Memory B cell (primary cell): Measurements from ENCODE around the gene NDFIP1.
A peak's percentile ranks its signal among the peaks of the same experiment; 100 is the strongest.
"Not testable (repeated sequence)": the region's sequence is repeated elsewhere in the genome, so short reads cannot be mapped to it uniquely, and the experiment has no call there.

Experiments used
- ATAC-seq: fragments of 150-1000 bp; cut with Tn5 transposase; 2 replicates; pipeline ENCODE4 v1.10.0; 2021; ENCODE audit warnings: low read depth, mild to moderate bottlenecking, moderate library complexity
- DNase-seq, 2 donors: peaks; one replicate each; pipeline ENCODE4 v3.0.0; 2022; ENCODE audit warnings: low spot score in 2 of 2
- H3K27ac Mint-ChIP-seq: one replicate; pipeline ENCODE4 v1.8.0; 2022; ENCODE audit warnings: mild to moderate bottlenecking, moderate library complexity, mixed read lengths
- H3K27me3 Mint-ChIP-seq: one replicate; pipeline ENCODE4 v1.8.0; 2022; ENCODE audit warnings: mixed read lengths
- H3K36me3 Mint-ChIP-seq: one replicate; pipeline ENCODE4 v1.8.0; 2022; ENCODE audit warnings: mild to moderate bottlenecking, mixed read lengths
- H3K4me1 Mint-ChIP-seq: one replicate; pipeline ENCODE4 v1.8.0; 2022; ENCODE audit warnings: mixed read lengths
- H3K4me3 Mint-ChIP-seq: one replicate; pipeline ENCODE4 v1.8.0; 2022; ENCODE audit warnings: mild to moderate bottlenecking, moderate library complexity, mixed read lengths
- H3K9me3 Mint-ChIP-seq: one replicate; pipeline ENCODE4 v1.8.0; 2022; ENCODE audit warnings: mixed read lengths

NDFIP1 gene

DNA sequence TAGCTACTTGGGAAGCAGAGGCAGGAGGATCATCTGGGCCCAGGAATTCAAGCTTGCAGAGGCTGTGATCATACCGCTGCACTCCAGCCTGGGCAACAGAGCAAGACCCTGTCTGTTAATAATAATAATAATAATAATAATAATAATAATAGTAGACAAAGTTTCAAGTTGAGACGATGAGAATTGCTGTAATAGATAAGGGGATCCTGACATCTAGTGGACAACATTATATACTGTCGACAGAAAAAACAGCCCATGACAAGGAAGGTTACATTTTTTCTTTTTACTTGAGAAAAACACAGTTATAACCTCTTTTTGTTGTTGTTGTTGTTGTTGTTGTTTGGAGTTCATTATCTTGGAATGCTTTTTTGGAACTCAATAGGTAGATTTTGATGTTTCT, 35.3 kb downstream of the NDFIP1 start:
- Mint-ChIP-seq H3K27ac (no peak overlapping the region), H3K9me3 (no peaks in the 10 kb centered on the region), H3K4me1 (no peaks in the 10 kb centered on the region), H3K27me3 (no peaks in the 10 kb centered on the region), H3K4me3 (no peak overlapping the region), H3K36me3 (peaks cover 12% of the 10 kb centered on the region)
- ATAC-seq (peak; percentile 49), DNase-seq (peak in 1 of 2 donors; percentile 11)

DNA sequence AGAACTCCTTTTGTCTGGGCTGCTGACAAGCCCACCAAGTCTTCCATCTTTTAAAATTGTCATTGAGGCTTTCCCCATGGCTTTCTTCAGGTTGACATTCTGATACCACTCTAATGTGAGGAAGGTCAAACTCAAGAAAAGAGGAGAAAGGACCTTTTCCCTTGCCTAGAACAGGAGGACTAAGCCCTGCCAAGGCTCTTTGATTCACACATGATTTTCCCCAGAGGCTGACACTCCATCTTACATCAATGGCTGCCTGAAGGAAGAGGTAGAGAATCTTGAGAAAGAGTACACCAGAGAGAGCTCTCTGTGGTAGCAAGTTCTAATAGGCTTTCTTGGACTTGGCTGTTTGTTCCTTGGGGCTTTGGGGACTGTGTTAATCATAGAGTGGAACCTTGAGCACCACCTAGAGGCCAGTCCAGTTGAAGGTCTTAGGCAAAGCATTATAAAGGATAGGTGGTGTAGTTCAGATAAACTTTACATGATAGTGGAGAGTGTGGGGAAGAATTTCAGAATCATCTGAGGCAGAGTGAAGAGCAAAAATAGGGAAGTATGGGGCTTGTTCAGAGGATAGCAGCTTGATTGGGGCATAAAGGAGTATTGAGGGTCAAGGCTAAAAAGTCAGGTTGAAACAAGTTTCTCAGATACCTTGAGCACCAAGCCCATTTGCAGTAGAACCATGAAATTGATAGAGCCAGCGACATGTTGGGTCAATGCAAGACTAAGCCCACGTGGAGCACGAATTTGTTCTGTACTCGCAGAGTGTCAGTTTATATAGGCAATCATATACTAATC, 36.7 kb downstream of the NDFIP1 start:
- DNase-seq (peak; percentile 30 to 33), ATAC-seq (peak; percentile 86)
- peaks cover 12% of the 10 kb centered on the region for H3K36me3 Mint-ChIP-seq
- H3K27me3 Mint-ChIP-seq: no peaks in the 10 kb centered on the region
- H3K9me3 Mint-ChIP-seq: no peaks in the 10 kb centered on the region
- H3K4me1 Mint-ChIP-seq: no peaks in the 10 kb centered on the region
- no peak overlapping the region for H3K4me3 Mint-ChIP-seq
- no peak overlapping the region for H3K27ac Mint-ChIP-seq

DNA sequence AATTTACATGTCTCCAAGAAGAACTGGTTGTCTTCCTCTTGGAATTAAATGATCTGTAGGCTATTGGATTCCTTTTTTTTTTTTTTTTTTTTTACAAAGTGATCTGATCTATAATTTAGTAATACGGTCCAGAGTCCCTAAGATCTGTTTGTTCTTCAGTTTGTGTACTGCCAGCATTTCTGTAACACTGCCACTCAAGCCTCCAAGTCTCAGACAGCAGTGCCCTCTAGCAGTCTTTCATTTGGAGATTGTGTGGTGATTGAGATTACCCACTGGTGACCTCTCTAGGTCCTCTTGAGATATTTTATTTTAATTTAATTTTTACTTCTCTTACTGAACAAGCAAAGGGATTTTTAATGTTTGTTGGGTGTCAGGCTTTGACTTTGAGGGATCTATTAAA, 40.8 kb downstream of the NDFIP1 start:
- H3K27me3 Mint-ChIP-seq: no peaks in the 10 kb centered on the region
- H3K4me3 Mint-ChIP-seq: no peak overlapping the region
- no peaks in the 10 kb centered on the region for H3K9me3 Mint-ChIP-seq
- H3K27ac Mint-ChIP-seq: no peak overlapping the region
- ATAC-seq (no peak), DNase-seq (no peak)
- no peaks in the 10 kb centered on the region for H3K4me1 Mint-ChIP-seq
- H3K36me3 Mint-ChIP-seq: peaks cover 10% of the 10 kb centered on the region

DNA sequence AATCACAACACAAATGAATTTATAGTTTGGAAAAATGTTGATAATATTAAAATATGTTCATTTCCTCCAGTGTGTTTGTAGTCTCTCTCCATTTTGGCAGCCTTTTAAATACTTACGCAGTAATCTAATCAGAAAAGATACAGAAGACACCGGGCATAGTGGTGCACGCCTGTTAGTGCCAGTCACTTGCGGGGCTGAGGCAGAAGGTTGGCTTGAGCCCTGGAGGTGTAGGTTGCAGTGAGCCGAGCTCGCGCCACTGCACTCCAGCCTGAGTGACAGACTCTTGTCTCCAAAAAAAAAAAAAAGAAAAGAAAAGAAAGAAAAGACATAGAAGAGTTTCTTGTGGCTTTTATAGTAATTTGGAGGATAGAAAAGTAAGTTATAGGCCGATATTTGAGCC, 41.9 kb downstream of the NDFIP1 start:
- no peak overlapping the region for H3K4me3 Mint-ChIP-seq
- DNase-seq (no peak), ATAC-seq (no peak)
- H3K4me1 Mint-ChIP-seq: no peaks in the 10 kb centered on the region
- H3K27ac Mint-ChIP-seq: no peak overlapping the region
- H3K36me3 Mint-ChIP-seq: peaks cover 11% of the 10 kb centered on the region
- no peaks in the 10 kb centered on the region for H3K27me3 Mint-ChIP-seq
- no peaks in the 10 kb centered on the region for H3K9me3 Mint-ChIP-seq

DNA sequence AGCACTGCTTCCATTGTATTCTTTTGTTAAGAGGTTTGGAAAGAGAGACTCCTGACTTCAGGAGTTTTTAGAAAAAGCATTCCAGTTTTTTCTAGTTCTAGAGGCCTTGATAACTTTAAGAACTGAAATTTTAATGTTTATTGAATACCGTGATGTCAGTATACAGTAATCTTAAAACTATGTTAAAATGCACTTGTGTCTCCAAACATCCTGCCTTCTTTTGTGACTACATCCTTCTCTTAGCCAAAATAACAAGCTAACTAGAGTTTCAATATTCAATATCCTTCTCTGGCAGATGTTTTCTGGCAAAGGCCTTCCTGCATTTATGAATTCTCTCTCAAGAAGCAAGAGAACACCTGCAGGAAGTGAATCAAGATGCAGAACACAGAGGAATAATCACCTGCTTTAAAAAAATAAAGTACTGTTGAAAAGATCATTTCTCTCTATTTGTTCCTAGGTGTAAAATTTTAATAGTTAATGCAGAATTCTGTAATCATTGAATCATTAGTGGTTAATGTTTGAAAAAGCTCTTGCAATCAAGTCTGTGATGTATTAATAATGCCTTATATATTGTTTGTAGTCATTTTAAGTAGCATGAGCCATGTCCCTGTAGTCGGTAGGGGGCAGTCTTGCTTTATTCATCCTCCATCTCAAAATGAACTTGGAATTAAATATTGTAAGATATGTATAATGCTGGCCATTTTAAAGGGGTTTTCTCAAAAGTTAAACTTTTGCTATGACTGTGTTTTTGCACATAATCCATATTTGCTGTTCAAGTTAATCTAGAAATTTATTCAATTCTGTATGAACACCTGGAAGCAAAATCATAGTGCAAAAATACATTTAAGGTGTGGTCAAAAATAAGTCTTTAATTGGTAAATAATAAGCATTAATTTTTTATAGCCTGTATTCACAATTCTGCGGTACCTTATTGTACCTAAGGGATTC, 43.1 kb downstream of the NDFIP1 start:
- H3K27ac Mint-ChIP-seq: no peak overlapping the region
- no peaks in the 10 kb centered on the region for H3K4me1 Mint-ChIP-seq
- H3K27me3 Mint-ChIP-seq: no peaks in the 10 kb centered on the region
- no peaks in the 10 kb centered on the region for H3K9me3 Mint-ChIP-seq
- no peak overlapping the region for H3K4me3 Mint-ChIP-seq
- peak; percentile 26 to 42 for DNase-seq
- no peak for ATAC-seq
- H3K36me3 Mint-ChIP-seq: peaks cover 11% of the 10 kb centered on the region

DNA sequence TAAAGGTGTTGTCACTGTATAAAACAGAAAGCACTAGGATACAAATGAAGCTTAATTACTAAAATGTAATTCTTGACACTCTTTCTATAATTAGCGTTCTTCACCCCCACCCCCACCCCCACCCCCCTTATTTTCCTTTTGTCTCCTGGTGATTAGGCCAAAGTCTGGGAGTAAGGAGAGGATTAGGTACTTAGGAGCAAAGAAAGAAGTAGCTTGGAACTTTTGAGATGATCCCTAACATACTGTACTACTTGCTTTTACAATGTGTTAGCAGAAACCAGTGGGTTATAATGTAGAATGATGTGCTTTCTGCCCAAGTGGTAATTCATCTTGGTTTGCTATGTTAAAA, 43.8 kb downstream of the NDFIP1 start:
- Mint-ChIP-seq H3K9me3 (no peaks in the 10 kb centered on the region), H3K36me3 (peaks cover 7% of the 10 kb centered on the region), H3K4me1 (no peaks in the 10 kb centered on the region), H3K4me3 (no peak overlapping the region), H3K27ac (no peak overlapping the region), H3K27me3 (no peaks in the 10 kb centered on the region)
- ATAC-seq (no peak), DNase-seq (no peak)

DNA sequence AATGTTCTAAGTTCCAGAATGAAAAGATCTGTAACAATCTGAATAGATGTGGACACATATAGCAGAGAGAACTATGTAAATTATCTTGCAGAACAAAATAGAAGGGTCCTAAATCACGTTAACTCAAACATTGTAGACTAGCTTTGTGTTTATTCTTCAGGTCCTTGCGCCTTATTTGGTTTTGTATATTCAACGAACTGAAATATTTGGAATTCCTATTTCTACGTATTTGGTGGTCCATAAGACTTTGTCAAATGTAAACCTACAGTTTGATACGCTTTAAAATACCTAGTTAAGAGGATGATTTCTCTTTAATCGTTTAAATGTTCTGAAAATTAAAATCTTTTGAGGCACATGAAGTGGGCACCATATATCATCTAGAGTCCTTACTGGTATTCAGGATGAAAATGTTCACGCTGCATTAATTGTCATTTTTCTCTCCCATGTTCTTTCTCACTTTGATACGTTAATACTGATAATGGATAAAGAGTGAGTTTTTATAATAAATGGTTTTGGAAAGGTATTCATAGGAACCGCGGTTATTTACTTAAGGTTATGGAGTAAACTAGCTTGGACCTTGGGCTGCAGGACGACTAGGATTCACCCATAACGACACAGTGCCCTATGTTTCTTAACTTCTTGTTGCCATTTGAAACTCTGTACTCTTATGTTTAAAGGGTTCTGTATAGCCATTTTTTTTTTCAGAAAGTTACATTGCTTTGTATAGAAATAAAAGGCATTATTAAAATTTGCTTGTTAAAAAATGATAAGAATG, 45.3 kb downstream of the NDFIP1 start:
- DNase-seq (no peak), ATAC-seq (no peak)
- Mint-ChIP-seq H3K4me1 (no peaks in the 10 kb centered on the region), H3K9me3 (no peaks in the 10 kb centered on the region), H3K4me3 (no peak overlapping the region), H3K36me3 (peaks cover 1% of the 10 kb centered on the region), H3K27ac (no peak overlapping the region), H3K27me3 (no peaks in the 10 kb centered on the region)

DNA sequence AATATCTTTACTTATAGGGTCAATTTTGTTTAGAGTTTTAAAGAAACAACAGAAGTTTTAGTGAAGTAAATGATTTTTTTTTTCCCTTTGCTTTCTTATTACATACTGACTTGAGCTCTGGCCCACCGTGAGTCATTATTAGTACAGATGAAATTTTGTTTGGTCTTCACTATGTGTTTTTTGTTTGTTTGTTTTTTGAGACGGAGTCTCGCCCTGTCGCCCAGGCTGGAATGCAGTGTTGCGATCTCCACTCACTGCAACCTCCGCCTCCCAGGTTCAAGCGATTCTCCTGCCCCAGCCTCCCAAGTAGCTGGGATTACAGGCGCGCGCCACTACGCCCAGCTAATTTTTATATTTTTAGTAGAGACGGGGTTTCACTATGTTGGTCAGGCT, 45.9 kb downstream of the NDFIP1 start:
- not testable (repeated sequence) for H3K4me3 Mint-ChIP-seq, H3K36me3 Mint-ChIP-seq, DNase-seq, ATAC-seq, H3K27me3 Mint-ChIP-seq, H3K9me3 Mint-ChIP-seq, H3K4me1 Mint-ChIP-seq, H3K27ac Mint-ChIP-seq

DNA sequence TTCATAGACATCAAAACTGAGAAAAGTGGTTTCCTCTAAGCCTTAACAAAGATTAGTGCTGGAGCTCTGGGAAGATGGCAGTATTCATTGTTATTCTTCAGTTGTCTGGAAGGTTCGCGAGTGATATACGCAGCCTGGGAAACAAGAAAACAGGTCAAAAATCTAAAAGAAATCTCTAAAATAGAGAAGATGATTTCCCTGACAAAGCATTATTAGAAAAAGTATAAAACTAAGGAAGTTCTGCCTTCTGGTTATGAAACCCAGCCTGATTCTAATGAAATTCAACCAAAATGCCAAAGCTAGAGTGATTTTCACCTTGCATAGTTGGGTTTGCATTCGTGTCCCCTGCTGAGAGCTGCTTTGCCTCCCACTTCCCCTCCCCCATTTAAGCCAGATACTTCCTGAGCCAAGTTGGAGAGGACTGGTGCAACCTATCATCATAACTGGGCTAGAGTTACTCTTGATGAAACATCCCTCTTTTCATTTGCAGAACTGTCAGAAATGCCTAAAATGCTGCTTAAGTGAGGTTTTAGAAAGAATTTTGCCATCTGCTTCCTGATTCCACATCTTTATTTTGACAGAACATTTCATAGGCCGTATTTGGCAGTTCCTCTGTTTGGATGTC, 48.4 kb downstream of the NDFIP1 start:
- no peak overlapping the region for H3K27ac Mint-ChIP-seq
- H3K36me3 Mint-ChIP-seq: peaks cover 1% of the 10 kb centered on the region
- no peak overlapping the region for H3K4me3 Mint-ChIP-seq
- no peaks in the 10 kb centered on the region for H3K27me3 Mint-ChIP-seq
- no peak for ATAC-seq
- no peaks in the 10 kb centered on the region for H3K9me3 Mint-ChIP-seq
- no peak for DNase-seq
- no peaks in the 10 kb centered on the region for H3K4me1 Mint-ChIP-seq

DNA sequence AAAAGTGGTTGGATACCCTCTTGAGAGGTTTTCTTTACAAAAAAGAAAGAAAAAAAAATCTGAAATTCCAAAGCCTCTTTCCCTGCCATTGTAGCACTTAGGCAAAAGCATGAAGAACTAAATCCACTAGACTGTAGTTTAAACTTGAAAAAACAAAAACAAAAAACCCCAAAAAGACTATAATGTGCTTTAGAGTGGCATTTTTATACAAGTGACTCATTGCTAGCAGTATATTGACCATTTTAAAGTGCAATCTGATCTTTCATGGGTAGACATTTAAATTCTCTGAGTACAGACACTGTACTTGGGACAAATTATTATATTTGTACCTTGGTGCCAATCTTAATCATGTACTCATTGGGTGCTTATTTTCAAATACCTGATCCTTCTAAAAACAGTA, 50.8 kb downstream of the NDFIP1 start:
- Mint-ChIP-seq H3K4me3 (no peak overlapping the region), H3K27ac (no peak overlapping the region), H3K27me3 (no peaks in the 10 kb centered on the region), H3K4me1 (no peaks in the 10 kb centered on the region), H3K36me3 (peaks cover 1% of the 10 kb centered on the region), H3K9me3 (no peaks in the 10 kb centered on the region)
- ATAC-seq: no peak
- no peak for DNase-seq

DNA sequence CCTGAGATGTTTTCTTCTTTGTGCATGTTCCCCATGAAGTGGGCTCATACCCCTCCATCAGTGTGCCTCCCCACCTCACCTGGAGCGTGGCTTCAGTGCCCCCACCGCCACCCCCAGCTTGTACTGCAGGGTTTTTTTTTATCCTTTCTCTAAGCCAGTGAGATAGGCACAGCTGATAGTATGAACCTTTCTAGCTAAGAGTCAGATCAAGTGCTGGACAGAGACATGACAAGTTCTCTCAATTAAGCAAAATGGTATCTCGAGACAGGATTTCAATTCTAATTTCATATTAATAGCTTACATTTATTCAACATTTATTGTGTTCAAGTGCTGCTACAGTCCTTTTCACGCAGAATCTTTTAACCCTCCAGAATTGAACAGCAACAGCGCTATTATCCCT, 55.7 kb downstream of the NDFIP1 start:
- ATAC-seq: no peak
- Mint-ChIP-seq H3K27ac (no peak overlapping the region), H3K36me3 (no peaks in the 10 kb centered on the region), H3K27me3 (peaks cover 2% of the 10 kb centered on the region), H3K4me1 (no peaks in the 10 kb centered on the region), H3K9me3 (no peaks in the 10 kb centered on the region), H3K4me3 (no peak overlapping the region)
- no peak for DNase-seq

DNA sequence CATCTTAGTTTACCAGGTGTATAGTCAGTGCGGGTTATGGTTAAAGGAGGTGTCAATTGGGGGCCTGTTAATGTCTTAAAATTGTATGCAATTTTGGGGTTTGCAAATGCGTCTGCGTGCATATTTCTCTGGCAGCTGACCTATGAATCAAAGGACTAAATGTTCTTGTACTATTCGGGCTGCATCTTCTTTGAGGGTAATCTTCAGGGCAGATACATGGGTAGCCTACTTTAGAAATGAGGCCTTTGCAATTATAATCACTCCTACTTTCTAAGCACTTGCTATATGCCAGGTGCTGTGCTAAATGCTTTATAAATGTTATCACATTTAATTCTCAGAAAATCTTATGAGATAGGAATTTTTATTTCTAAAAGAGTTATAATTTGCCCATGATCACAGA, 58.2 kb downstream of the NDFIP1 start:
- no peaks in the 10 kb centered on the region for H3K36me3 Mint-ChIP-seq

DNA sequence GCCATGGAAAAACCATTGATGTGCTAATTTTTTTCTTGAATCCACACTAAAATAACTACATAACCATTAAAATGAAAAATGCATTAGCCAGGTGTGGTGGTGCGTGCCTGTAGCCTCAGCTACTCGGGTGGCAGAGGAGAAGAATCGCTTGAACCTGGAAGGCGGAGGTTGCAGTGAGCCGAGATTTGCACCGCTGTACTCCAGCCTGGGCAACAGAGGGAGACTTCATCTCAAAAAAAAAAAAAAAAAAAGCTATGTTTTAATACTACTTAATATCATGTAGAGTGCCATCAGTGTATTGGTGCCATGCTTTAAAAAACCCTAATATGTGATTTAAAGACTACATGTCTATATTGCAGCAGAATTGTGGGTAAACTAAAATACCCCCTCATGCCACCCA, 58.9 kb downstream of the NDFIP1 start:
- Mint-ChIP-seq H3K9me3 (no peaks in the 10 kb centered on the region), H3K4me1 (no peaks in the 10 kb centered on the region), H3K4me3 (no peak overlapping the region), H3K27ac (no peak overlapping the region), H3K27me3 (peaks cover 10% of the 10 kb centered on the region), H3K36me3 (no peaks in the 10 kb centered on the region)
- no peak for DNase-seq
- ATAC-seq: no peak

More for the DNA sequence above, 58.2 kb downstream of the NDFIP1 start:
- Mint-ChIP-seq H3K27ac (no peak overlapping the region), H3K9me3 (no peaks in the 10 kb centered on the region), H3K4me3 (no peak overlapping the region), H3K27me3 (peaks cover 10% of the 10 kb centered on the region), H3K4me1 (no peaks in the 10 kb centered on the region)
- no peak for DNase-seq
- ATAC-seq: no peak

DNA sequence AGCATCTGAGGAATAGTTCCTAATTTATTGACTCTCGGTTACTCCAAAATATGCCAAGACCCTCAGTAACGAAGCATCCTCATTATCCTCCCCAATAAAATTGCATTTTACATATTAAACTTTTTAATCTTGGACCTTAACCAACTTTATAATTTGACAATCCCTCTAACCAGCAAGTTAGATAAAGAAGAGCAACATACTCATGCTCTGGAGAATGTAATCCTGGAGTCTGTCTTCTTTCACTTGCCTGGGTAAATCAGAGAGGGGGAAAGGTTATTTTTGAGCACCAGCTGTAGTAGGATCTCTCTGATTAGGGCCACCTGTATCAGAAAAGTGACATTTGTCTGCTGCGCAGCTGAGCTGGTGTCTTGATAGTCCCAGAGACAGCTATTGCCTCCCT, 59.8 kb downstream of the NDFIP1 start:
- DNase-seq (no peak), ATAC-seq (no peak)
- no peak overlapping the region for H3K4me3 Mint-ChIP-seq
- peaks cover 10% of the 10 kb centered on the region for H3K27me3 Mint-ChIP-seq
- H3K9me3 Mint-ChIP-seq: no peaks in the 10 kb centered on the region
- no peaks in the 10 kb centered on the region for H3K36me3 Mint-ChIP-seq
- no peak overlapping the region for H3K27ac Mint-ChIP-seq
- H3K4me1 Mint-ChIP-seq: no peaks in the 10 kb centered on the region
